HL-60 (cell line): ENCODE data around the gene QPCT.
"Not testable (repeated sequence)": the region's sequence is repeated elsewhere in the genome, so short reads cannot be mapped to it uniquely, and the experiment has no call there.

Source experiments
- DNase-seq, 2 experiments: peaks; one replicate each; pipeline ENCODE4 v3.0.0-alpha.2; 2010 to 2020; ENCODE audit warnings: low read depth in 1 of 2, low spot score in 1 of 2
- H3K27ac ChIP-seq: fragments of 250-450 bp; sonication (Bioruptor Pico); replicated peaks from 2 replicates; pipeline ENCODE4 v1.5.1; 2020; ENCODE audit warnings: mild to moderate bottlenecking, moderate library complexity
- H3K27me3 ChIP-seq: fragments of 250-450 bp; sonication (Bioruptor Pico); 2 replicates; pipeline ENCODE4 v1.5.1; 2021; ENCODE audit warnings: mild to moderate bottlenecking, moderate library complexity; ENCODE audit not compliant: insufficient read depth, poor library complexity, severe bottlenecking
- H3K4me3 ChIP-seq: replicated peaks from 2 replicates; pipeline ENCODE4 v1.5.1; 2011; ENCODE audit warnings: mild to moderate bottlenecking, control low read depth, low read length; ENCODE audit not compliant: insufficient read depth
- GABPA ChIP-seq: IDR thresholded peaks from 2 replicates; pipeline ENCODE4 v1.6.1; 2012; ENCODE audit warnings: low read depth
- POLR2AphosphoS5 ChIP-seq: IDR thresholded peaks from 2 replicates; pipeline ENCODE4 v1.6.1; 2012; ENCODE audit warnings: low read depth
- SPI1 ChIP-seq: IDR thresholded peaks from 2 replicates; pipeline ENCODE4 v1.6.1; 2012; ENCODE audit warnings: low read depth, mild to moderate bottlenecking, borderline replicate concordance
- TF ChIP-seq, protein P1 (sequence below): IDR thresholded peaks from 2 replicates; pipeline ENCODE4 v1.6.1; 2012; ENCODE audit warnings: low read depth; ENCODE audit not compliant: insufficient replicate concordance
- TF ChIP-seq, protein P2 (sequence below): IDR thresholded peaks from one replicate; pipeline ENCODE4 v1.5.1; 2011; ENCODE audit warnings: low read length, control low read depth, inconsistent platforms; ENCODE audit not compliant: insufficient read depth

QPCT gene

DNA sequence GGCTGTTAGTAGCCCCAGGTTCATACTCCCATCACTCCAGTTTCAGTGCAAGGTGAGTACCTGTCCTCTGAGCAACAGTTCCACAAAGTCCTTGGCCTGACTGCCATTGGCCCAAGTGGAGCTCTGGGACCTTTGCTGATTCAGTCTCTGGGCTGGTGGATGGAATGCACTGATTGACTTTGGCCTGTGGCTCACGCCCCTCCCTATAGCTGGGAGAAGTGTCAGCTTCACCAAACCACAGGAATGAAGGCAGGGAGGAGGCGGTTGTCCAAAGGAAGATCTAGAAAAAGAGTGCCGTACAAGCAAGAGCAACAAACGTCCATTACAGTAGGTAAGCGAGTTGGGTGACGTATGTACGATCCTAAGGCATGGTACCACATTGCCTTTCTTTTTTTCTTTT, 34.0 kb downstream of the QPCT start:
- no peak for TF ChIP-seq SPI1
- TF ChIP-seq POLR2AphosphoS5 = no peak
- no peak for TF ChIP-seq GABPA
- TF ChIP-seq, protein P1, sequence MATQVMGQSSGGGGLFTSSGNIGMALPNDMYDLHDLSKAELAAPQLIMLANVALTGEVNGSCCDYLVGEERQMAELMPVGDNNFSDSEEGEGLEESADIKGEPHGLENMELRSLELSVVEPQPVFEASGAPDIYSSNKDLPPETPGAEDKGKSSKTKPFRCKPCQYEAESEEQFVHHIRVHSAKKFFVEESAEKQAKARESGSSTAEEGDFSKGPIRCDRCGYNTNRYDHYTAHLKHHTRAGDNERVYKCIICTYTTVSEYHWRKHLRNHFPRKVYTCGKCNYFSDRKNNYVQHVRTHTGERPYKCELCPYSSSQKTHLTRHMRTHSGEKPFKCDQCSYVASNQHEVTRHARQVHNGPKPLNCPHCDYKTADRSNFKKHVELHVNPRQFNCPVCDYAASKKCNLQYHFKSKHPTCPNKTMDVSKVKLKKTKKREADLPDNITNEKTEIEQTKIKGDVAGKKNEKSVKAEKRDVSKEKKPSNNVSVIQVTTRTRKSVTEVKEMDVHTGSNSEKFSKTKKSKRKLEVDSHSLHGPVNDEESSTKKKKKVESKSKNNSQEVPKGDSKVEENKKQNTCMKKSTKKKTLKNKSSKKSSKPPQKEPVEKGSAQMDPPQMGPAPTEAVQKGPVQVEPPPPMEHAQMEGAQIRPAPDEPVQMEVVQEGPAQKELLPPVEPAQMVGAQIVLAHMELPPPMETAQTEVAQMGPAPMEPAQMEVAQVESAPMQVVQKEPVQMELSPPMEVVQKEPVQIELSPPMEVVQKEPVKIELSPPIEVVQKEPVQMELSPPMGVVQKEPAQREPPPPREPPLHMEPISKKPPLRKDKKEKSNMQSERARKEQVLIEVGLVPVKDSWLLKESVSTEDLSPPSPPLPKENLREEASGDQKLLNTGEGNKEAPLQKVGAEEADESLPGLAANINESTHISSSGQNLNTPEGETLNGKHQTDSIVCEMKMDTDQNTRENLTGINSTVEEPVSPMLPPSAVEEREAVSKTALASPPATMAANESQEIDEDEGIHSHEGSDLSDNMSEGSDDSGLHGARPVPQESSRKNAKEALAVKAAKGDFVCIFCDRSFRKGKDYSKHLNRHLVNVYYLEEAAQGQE = no peak
- TF ChIP-seq, protein P2, sequence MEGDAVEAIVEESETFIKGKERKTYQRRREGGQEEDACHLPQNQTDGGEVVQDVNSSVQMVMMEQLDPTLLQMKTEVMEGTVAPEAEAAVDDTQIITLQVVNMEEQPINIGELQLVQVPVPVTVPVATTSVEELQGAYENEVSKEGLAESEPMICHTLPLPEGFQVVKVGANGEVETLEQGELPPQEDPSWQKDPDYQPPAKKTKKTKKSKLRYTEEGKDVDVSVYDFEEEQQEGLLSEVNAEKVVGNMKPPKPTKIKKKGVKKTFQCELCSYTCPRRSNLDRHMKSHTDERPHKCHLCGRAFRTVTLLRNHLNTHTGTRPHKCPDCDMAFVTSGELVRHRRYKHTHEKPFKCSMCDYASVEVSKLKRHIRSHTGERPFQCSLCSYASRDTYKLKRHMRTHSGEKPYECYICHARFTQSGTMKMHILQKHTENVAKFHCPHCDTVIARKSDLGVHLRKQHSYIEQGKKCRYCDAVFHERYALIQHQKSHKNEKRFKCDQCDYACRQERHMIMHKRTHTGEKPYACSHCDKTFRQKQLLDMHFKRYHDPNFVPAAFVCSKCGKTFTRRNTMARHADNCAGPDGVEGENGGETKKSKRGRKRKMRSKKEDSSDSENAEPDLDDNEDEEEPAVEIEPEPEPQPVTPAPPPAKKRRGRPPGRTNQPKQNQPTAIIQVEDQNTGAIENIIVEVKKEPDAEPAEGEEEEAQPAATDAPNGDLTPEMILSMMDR = no peak
- DNase-seq = no peak

DNA sequence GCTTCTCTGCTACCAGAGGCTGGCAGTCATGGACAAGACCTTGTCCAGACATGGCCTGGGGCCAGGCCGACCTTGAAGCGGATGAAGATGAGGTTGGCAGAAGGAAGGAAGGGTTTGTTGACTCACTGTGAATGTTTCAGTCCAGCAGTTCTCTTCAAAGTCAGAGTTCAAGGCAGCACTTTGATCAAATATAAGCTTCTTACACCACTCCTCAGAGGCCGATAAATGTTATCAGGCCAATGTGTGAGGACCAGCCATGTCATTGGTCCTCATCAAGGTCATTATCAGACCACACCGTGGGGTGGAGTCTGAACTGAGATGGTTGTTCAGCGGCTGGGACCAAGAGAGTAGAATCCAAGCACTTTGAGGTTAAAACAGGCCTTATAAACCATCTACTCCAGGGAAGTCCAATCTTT, 35.5 kb downstream of the QPCT start:
- Histone ChIP-seq H3K27ac (no peak overlapping the region), H3K4me3 (no peak overlapping the region), H3K27me3 (no peaks in the 10 kb centered on the region)
- TF ChIP-seq POLR2AphosphoS5 (no peak), SPI1 (no peak), GABPA (no peak)
- TF ChIP-seq, protein P2 = no peak
- TF ChIP-seq, protein P1 = no peak
- no peak for DNase-seq

More for the DNA sequence above, 34.0 kb downstream of the QPCT start:
- Histone ChIP-seq H3K27ac (no peak overlapping the region), H3K4me3 (no peak overlapping the region), H3K27me3 (no peaks in the 10 kb centered on the region)

DNA sequence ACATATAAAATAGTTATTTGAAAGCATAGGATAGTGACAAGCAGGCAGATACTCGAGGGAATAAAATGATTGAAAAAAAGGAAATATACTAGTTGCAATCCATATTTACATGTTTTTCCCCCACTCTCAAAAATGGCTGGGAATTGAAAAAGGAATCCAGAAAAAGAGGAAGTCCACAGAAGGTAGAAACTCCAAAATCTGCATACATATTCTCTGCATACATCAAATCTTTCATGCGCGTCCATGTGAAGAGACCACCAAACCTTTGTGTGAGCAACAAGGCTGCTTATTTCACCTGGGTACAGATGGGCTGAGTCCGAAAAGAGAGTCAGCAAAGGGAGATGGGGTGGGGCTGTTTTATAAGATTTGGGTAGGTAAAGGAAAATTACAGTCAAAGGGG, 36.4 kb downstream of the QPCT start:
- H3K27me3 ChIP-seq, H3K4me3 ChIP-seq, H3K27ac ChIP-seq, DNase-seq: not testable (repeated sequence)
- TF ChIP-seq SPI1 = peak; percentile 73

DNA sequence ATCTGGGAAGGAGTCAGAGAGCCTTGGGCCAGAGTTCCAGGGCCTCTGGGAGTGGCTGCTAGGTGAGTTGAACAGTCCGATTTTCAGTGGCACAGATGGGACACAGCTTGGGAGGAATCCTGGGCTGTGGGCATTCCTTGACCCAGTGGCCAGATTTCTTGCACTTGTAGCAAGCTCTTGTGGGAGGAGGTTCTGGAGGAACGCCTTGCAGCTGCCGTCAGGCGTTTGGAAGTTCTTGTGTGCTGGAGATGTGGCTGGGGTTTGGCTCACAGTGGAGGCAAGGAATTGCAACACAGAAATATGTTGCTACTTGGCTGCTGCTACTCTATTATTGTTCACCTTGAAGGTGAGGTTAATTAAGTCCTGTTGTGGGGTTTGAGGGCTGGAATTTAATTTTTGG, 39.8 kb downstream of the QPCT start:
- not testable (repeated sequence) for H3K27ac ChIP-seq, DNase-seq, H3K27me3 ChIP-seq, H3K4me3 ChIP-seq

DNA sequence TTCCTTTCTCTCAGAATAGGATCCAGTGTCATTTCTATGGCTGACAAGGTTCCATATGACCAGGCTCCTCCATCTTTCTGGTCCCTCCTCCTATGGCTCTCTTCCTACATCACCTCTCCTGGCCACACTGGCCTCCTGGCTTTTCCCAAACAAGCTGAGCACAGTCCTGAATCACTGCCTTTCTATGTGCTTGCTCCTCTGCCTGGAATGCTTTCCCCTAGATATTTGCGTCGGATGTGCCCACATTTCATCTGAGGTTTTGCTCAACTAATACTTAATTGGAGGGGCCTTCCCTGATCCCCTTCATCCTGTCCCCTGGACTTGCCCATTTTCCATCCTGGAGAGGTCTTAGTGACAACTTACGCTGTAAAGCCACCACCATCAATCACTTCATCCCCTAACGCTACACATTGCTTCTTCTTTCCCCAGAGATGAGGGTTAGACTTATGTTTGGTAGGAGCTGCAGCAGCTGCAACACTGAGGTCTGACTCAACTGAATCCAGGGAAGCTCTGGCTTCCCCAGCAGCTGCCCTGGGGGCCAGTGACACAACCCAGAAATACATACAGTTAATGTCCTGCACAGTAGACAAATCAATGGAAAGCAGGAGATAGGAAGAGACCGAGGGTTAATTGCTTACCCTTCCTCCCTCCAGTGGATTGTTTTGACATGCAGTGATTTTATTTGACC, 42.9 kb downstream of the QPCT start:
- DNase-seq = no peak
- TF ChIP-seq GABPA (no peak), POLR2AphosphoS5 (no peak), SPI1 (no peak)
- TF ChIP-seq, protein P1 = no peak
- TF ChIP-seq, protein P2 = no peak
- H3K27ac ChIP-seq = no peak overlapping the region
- no peak overlapping the region for H3K4me3 ChIP-seq
- H3K27me3 ChIP-seq = no peaks in the 10 kb centered on the region
